GM12878 (cell line): Measurements from ENCODE around the gene ZNF726. TPM values are rescaled to one million over a fixed set of nuclear protein-coding genes. Genes with fewer than 3 reads are reported as not detected.

Experiments used
- ATAC-seq: fragments of 200-7000 bp; cut with Tn5 transposase; 3 replicates; pipeline ENCODE4 v1.9.1; 2020; ENCODE audit warnings: mild to moderate bottlenecking, moderate library complexity
- BruUV-seq: library from RNA; stranded (reverse); fragments of 400-500 nt; replicated peaks from 2 replicates; lab custom pipeline; 2021; lab: Mats Ljungman, UMichigan
- CTCF ChIA-PET: fragments of 300-600 bp; sonication (Branson Sonifier 250); formaldehyde crosslinking; extraction: SDS; loops from one replicate; lab custom pipeline; 2021; ENCODE audit warnings: inconsistent platforms; lab: Yijun Ruan, JAX
- POLR2A ChIA-PET: fragments of 350-600 bp; formaldehyde crosslinking; extraction: SDS; loops from one replicate; lab custom pipeline; 2021; ENCODE audit warnings: inconsistent platforms; lab: Charles Lee
- RAD21 ChIA-PET: fragments of 300-600 bp; sonication (Branson Sonifier 250); formaldehyde crosslinking; loops from one replicate; lab custom pipeline; 2023; ENCODE audit warnings: antibody characterized with exemption; ENCODE audit not compliant: unreplicated experiment; lab: Charles Lee
- SMC1A ChIA-PET: fragments of 300-600 bp; sonication (Branson Sonifier 250); formaldehyde crosslinking; loops from one replicate; lab custom pipeline; 2023; ENCODE audit not compliant: unreplicated experiment, uncharacterized antibody; lab: Charles Lee
- DNase-seq: peaks from one replicate; pipeline ENCODE4 v3.0.0-alpha.2; 2011; ENCODE audit warnings: low read depth, low spot score
- FAIRE-seq: peaks from 3 replicates; lab custom pipeline; 2011; peaks lifted over from hg19 to GRCh38; lab: Jason Lieb, UNC
- H2AFZ ChIP-seq: 2 replicates; pipeline ENCODE4 v1.6.0; 2011; ENCODE audit warnings: low read depth, low read length, control low read depth; ENCODE audit not compliant: control insufficient read depth
- H3K27ac ChIP-seq: 2 replicates; pipeline ENCODE4 v1.5.1; 2011; ENCODE audit warnings: control low read depth; ENCODE audit not compliant: control insufficient read depth, insufficient read depth
- H3K27me3 ChIP-seq, 2 experiments: replicated peaks in 1 of 2; 2 replicates each; pipeline versions ENCODE4 v1.6.0 to v1.6.1; 2011; ENCODE audit warnings: low read length in 1 of 2; ENCODE audit not compliant: control insufficient read depth in 2 of 2, insufficient read depth in 2 of 2
- H3K36me3 ChIP-seq, 2 experiments: 2 replicates each; pipeline ENCODE4 v1.5.1; 2011; ENCODE audit warnings: low read length in 1 of 2; ENCODE audit not compliant: control insufficient read depth in 2 of 2, insufficient read depth in 2 of 2
- H3K4me1 ChIP-seq: 2 replicates; pipeline ENCODE4 v1.6.1; 2011; ENCODE audit warnings: mild to moderate bottlenecking, low read length, moderate library complexity, mixed read lengths; ENCODE audit not compliant: control insufficient read depth, insufficient read depth
- H3K4me2 ChIP-seq: 2 replicates; pipeline ENCODE4 v1.6.0; 2011; ENCODE audit warnings: control low read depth; ENCODE audit not compliant: control insufficient read depth, insufficient read depth
- H3K4me3 ChIP-seq: fragments of 200-600 bp; sonication (generic); 2 replicates; pipeline ENCODE4 v1.5.1; 2016
- H3K79me2 ChIP-seq: 2 replicates; pipeline ENCODE4 v1.6.0; 2011; ENCODE audit warnings: low read length; ENCODE audit not compliant: control insufficient read depth, insufficient read depth
- H3K9ac ChIP-seq: 2 replicates; pipeline ENCODE4 v1.8.0; 2011; ENCODE audit warnings: low read length, control low read depth, mixed read lengths; ENCODE audit not compliant: control insufficient read depth, insufficient read depth
- H3K9me3 ChIP-seq: replicated peaks from 3 replicates; pipeline ENCODE4 v1.5.1; 2011; ENCODE audit warnings: mild to moderate bottlenecking, low read length; ENCODE audit not compliant: control insufficient read depth, insufficient read depth
- H4K20me1 ChIP-seq: 2 replicates; pipeline ENCODE4 v1.6.0; 2011; ENCODE audit not compliant: control insufficient read depth, insufficient read depth
- ATF2 ChIP-seq: IDR thresholded peaks from 2 replicates; pipeline ENCODE4 v1.6.1; 2012; ENCODE audit warnings: low read length, inconsistent platforms
- BACH1 ChIP-seq: fragments of 450-650 bp; IDR thresholded peaks from 2 replicates; pipeline ENCODE4 v1.6.1; 2017; ENCODE audit warnings: mild to moderate bottlenecking, borderline replicate concordance
- BMI1 ChIP-seq: fragments of 450-650 bp; IDR thresholded peaks from 2 replicates; pipeline ENCODE4 v1.6.1; 2016; ENCODE audit warnings: mild to moderate bottlenecking, moderate library complexity, borderline replicate concordance
- ETV6 ChIP-seq, 2 experiments: fragments of 450-650 bp in 1 of 2; IDR thresholded peaks in 1 of 2; conservative IDR thresholded peaks in 1 of 2; 2 replicates each; pipeline ENCODE4 v1.6.1; 2014; ENCODE audit warnings: antibody characterized with exemption in 1 of 2, borderline replicate concordance in 1 of 2, low read depth in 1 of 2, mild to moderate bottlenecking in 1 of 2, moderate library complexity in 1 of 2
- IKZF1 ChIP-seq: fragments of 450-650 bp; conservative IDR thresholded peaks from 2 replicates; pipeline ENCODE4 v1.6.1; 2017; ENCODE audit warnings: antibody characterized with exemption, mild to moderate bottlenecking
- MXI1 ChIP-seq: fragments of 150-350 bp; IDR thresholded peaks from 2 replicates; pipeline ENCODE4 v1.6.1; 2011; ENCODE audit warnings: low read depth, mild to moderate bottlenecking, inconsistent platforms, low read length, improper control_type of control experiment
- NBN ChIP-seq: fragments of 450-650 bp; IDR thresholded peaks from 2 replicates; pipeline ENCODE4 v1.6.1; 2016
- NFYA ChIP-seq: IDR thresholded peaks from 2 replicates; pipeline ENCODE4 v1.6.1; 2011; ENCODE audit warnings: low read depth, mild to moderate bottlenecking, low read length, improper control_type of control experiment, borderline replicate concordance
- RB1 ChIP-seq: fragments of 450-650 bp; formaldehyde crosslinking; IDR thresholded peaks from 2 replicates; pipeline ENCODE4 v1.6.1; 2017; ENCODE audit warnings: mild to moderate bottlenecking, borderline replicate concordance
- RUNX3 ChIP-seq: IDR thresholded peaks from 2 replicates; pipeline ENCODE4 v1.6.1; 2012; ENCODE audit warnings: low read length, inconsistent platforms
- SIX5 ChIP-seq: IDR thresholded peaks from 2 replicates; pipeline ENCODE4 v1.6.1; 2011; ENCODE audit warnings: mild to moderate bottlenecking, low read depth, low read length, moderate library complexity; ENCODE audit not compliant: severe bottlenecking
- SUPT20H ChIP-seq: IDR thresholded peaks from 2 replicates; pipeline ENCODE4 v1.6.1; 2011; ENCODE audit warnings: low read depth, mild to moderate bottlenecking, low read length, moderate library complexity, borderline replicate concordance; ENCODE audit not compliant: control insufficient read depth
- TCF12 ChIP-seq: IDR thresholded peaks from 2 replicates; pipeline ENCODE4 v1.6.1; 2011; ENCODE audit warnings: low read depth, mild to moderate bottlenecking, low read length
- ZNF384 ChIP-seq: IDR thresholded peaks from 2 replicates; pipeline ENCODE4 v1.6.1; 2012; ENCODE audit warnings: low read depth, mild to moderate bottlenecking, low read length, improper control_type of control experiment, borderline replicate concordance
- in situ Hi-C: fragments of 300-500 bp; cut with MboI; formaldehyde crosslinking; loops from 9 replicates; pipeline ENCODE4 v1.14.3; 2018; ENCODE audit warnings: mixed read lengths
- intact Hi-C: fragments of 100-400 bp; cut with micrococcal nuclease; formaldehyde crosslinking; loops from one replicate; pipeline ENCODE4 v1.14.2; 2022; ENCODE audit not compliant: unreplicated experiment
- polyA plus RNA-seq, 11 experiments: library from polyadenylated mRNA; depleted of rRNA in 4 of 11; unstranded in 6 of 11; stranded (reverse) in 5 of 11; fragments of >200 nt; fragmentation: Nextera tagmentation in 4 of 11; fragmentation: Illumina TruSeq in 1 of 11; extraction: Ambion mirVana in 4 of 11; extraction: Trizol in 1 of 11; gene quantifications; 1 replicate in 1 of 11; 2 replicates in 10 of 11; pipeline versions ENCODE4 v1.2.1 to v1.2.3, GENCODE V29; 2011 to 2016; ENCODE audit warnings: inconsistent platforms in 2 of 11, missing spikeins in 2 of 11, low read depth in 1 of 11
- total RNA-seq, 4 experiments: library from RNA; depleted of rRNA in 3 of 4; stranded (reverse); fragments of >200 nt in 3 of 4; fragmentation: Illumina TruSeq in 1 of 4; extraction: Trizol in 1 of 4; gene quantifications; 2 replicates each; pipeline versions ENCODE4 v1.2.1 to v1.2.3, GENCODE V29; 2013 to 2021
- TF ChIP-seq, protein P1 (sequence below): fragments of 450-650 bp; IDR thresholded peaks from 2 replicates; pipeline ENCODE4 v1.6.1; 2018; ENCODE audit warnings: mild to moderate bottlenecking, low read depth, moderate library complexity; ENCODE audit not compliant: partially characterized antibody
- TF ChIP-seq, protein P2 (sequence below): fragments of 450-650 bp; IDR thresholded peaks from 2 replicates; pipeline ENCODE4 v1.6.1; 2017; ENCODE audit warnings: low read depth, mild to moderate bottlenecking, moderate library complexity

ZNF726 gene
- total and polyA plus RNA-seq, 10 of the 15 experiments (the other 5 are each of a cell fraction or from before 2014, with no cell fraction given) = 0.69 to 2.3 (median 1.5) TPM

DNA sequence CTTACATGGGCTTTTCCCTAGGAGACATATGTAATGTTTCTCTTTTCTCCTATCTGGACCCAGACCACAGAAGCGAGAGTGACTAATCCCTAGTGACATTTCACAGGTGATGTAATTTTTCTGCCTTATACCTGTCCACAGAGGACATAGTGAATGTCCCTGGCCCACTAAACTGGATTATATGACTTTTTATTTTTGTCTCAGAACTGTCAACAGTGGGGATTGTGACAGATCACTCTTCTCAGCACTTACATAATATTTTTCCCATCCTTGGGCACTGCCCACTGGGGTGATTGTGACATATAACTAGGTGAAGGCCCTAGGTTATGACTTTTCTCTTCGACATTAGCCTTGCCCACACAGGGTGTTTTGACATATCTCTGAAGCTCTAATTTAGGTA, 7.9 kb upstream of the ZNF726 start (continued):
- TF ChIP-seq, protein P1, sequence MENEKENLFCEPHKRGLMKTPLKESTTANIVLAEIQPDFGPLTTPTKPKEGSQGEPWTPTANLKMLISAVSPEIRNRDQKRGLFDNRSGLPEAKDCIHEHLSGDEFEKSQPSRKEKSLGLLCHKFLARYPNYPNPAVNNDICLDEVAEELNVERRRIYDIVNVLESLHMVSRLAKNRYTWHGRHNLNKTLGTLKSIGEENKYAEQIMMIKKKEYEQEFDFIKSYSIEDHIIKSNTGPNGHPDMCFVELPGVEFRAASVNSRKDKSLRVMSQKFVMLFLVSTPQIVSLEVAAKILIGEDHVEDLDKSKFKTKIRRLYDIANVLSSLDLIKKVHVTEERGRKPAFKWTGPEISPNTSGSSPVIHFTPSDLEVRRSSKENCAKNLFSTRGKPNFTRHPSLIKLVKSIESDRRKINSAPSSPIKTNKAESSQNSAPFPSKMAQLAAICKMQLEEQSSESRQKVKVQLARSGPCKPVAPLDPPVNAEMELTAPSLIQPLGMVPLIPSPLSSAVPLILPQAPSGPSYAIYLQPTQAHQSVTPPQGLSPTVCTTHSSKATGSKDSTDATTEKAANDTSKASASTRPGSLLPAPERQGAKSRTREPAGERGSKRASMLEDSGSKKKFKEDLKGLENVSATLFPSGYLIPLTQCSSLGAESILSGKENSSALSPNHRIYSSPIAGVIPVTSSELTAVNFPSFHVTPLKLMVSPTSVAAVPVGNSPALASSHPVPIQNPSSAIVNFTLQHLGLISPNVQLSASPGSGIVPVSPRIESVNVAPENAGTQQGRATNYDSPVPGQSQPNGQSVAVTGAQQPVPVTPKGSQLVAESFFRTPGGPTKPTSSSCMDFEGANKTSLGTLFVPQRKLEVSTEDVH = no peak
- no peak for TF ChIP-seq MXI1
- TF ChIP-seq, protein P2, sequence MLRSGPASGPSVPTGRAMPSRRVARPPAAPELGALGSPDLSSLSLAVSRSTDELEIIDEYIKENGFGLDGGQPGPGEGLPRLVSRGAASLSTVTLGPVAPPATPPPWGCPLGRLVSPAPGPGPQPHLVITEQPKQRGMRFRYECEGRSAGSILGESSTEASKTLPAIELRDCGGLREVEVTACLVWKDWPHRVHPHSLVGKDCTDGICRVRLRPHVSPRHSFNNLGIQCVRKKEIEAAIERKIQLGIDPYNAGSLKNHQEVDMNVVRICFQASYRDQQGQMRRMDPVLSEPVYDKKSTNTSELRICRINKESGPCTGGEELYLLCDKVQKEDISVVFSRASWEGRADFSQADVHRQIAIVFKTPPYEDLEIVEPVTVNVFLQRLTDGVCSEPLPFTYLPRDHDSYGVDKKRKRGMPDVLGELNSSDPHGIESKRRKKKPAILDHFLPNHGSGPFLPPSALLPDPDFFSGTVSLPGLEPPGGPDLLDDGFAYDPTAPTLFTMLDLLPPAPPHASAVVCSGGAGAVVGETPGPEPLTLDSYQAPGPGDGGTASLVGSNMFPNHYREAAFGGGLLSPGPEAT = no peak
- TF ChIP-seq NBN = no peak
- no peak for TF ChIP-seq NFYA
- TF ChIP-seq ZNF384 = no peak
- TF ChIP-seq SUPT20H = no peak
- TF ChIP-seq IKZF1 = no peak
- TF ChIP-seq BACH1 = no peak

- SMC1A ChIA-PET = no interaction called here
- Histone ChIP-seq H2AFZ (no peak overlapping the region), H3K4me3 (no peak overlapping the region), H3K79me2 (no peaks in the 10 kb centered on the region), H3K4me1 (no peaks in the 10 kb centered on the region), H3K27me3 (no peaks in the 10 kb centered on the region), H3K9ac (no peak overlapping the region), H4K20me1 (no peaks in the 10 kb centered on the region), H3K36me3 (no peaks in the 10 kb centered on the region), H3K27ac (no peak overlapping the region), H3K4me2 (no peak overlapping the region), H3K9me3 (no peaks in the 10 kb centered on the region; the same call in 1 of the 3 replicates)
- BruUV-seq = no TSS peak
- in situ Hi-C loops = no loop called here
- intact Hi-C loops = no loop called here
- CTCF ChIA-PET = no interaction called here
- DNase-seq (no peak), ATAC-seq (no peak), FAIRE-seq (no peak)
- POLR2A ChIA-PET = no interaction called here
- RAD21 ChIA-PET = no interaction called here
- TF ChIP-seq ATF2 = no peak
- no peak for TF ChIP-seq SIX5
- no peak for TF ChIP-seq BMI1
- no peak for TF ChIP-seq ETV6 (conservative IDR thresholded peaks at IDR 0.05 in 1 of 2, IDR thresholded peaks at IDR 0.05 in 1 of 2; ENCODE audit: borderline replicate concordance in 1 of 2, low read depth in 1 of 2)
- no peak for TF ChIP-seq RUNX3
- no peak for TF ChIP-seq TCF12
- no peak for TF ChIP-seq RB1
Observed at GRCh38 chr19:23908165-23908564, 6.5 kb upstream of the ZNF726 start.
